Retina (tissue), 1 donor: Measurements from ENCODE around the gene PHACTR2.
A peak's percentile ranks its signal among the peaks of the same experiment; 100 is the strongest.
"Not testable (repeated sequence)": the region's sequence is repeated elsewhere in the genome, so short reads cannot be mapped to it uniquely, and the experiment has no call there.

Source experiments
- DNase-seq: peaks from one replicate; pipeline ENCODE4 v3.0.0-alpha.2; 2016

Gene PHACTR2

DNA sequence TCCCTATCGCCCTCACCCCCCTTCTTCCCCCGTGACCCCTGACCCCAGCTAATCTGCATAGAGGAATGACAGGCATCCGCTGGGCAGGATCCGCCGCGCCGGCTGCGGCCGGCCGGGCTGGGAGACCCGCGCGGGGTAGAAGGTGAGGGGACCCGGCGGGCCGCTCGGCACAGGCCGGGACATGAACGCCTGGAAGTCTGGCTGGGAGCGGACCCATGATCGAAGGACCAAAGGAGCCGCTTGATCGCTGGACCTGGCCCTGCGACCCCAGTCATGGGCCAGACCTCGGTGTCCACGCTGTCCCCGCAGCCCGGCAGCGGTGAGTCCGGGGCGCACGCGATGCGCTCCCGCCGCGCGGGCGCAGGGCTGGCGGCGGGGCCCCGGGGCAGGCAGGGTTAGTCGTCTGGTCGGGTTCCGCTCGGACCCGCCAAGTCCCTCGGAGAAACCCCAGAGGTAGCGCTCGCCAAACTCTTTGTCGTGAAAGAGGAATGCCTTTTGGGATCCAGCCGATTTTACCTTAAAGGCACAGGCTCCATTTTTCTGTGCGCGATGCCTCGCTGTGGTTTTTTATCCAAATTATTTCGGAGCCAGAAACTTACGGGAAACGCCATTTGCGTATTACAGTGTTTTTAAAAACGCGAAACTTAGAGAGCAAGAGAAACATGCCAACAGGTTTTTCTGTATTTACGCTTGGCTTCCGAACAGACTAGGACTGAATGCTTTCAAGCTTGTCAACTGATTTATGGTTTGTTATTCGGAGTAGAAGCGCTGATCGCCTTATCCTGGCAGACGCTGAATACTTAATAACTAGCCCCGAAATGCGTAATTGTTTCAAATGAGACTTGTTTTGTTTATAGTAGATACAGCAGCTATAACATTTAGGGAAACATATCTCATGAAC is at the start of gene PHACTR2:
Gene PHACTR2 (plus strand): TSS at position 75 of the 901 bp plus-strand sequence. CDS start 199 bp downstream, at position 274.
- peak; percentile 91 for DNase-seq

DNA sequence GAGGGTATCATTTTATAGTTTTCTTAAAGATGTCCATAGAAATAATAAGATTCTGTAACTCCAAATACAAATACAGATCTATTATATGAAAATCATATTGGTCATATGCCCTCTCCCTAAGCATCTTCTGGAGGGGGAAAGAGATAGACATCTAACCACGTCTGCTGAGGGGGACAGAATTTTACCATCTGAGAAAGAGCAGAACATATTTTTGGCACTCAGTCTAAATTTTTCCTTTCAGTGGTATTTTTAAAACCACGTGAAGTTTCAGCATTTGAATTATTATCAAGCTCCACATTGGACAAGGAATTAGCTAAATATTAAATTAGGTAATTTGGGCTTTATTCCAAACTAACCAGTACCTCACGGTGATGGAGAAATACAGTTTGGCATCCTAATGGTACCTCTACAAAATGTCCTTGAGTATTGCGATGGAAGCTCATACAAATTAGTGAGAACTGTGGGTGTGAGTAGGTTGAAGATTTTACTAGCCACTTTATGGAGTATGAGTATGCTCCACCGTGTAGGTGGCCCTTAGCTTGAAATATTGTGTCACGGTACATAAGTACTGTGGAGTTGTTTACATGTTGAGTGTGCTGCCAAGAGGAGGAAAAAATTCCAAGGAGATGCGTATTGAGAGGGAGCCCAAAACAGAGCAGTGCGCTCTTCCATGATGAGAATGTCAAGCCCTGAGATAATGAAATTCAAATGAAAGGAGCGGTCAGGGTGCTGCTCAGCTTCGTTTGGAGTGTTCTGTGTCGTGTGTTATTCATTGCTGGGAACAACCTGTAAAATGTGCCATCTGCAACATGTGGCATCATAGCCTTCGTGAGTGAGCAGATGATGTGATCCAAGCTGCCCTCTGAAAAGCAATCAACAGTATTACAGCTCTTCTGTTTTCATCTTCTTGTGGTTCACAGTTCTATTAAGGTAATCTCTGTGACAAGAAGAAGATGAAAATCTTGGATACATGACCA is 48.4 kb upstream of the PHACTR2 start:
- no peak for DNase-seq

DNA sequence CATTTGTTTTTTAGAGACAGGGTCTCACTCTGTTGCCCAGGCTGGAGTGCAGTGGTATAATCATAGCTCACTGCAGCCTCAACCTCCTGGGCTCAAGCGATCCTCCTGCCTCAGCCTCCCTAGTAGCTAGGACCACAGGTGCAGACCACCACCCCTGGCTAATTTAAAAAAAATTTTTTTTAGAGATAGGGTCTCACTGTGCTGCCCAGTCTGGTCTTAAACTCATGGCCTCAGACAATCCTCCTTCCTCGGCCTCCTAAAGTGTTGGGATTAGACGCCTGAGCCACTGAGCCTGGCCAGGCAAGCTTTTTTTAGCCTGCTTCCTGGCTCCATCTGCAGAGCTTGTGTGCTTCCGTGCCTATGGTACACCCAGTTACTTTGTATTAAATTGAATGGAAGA is 46.6 kb upstream of the PHACTR2 start:
- not testable (repeated sequence) for DNase-seq

GRCh38 chr6:143632894-143633293 is 44.9 kb upstream of the PHACTR2 start:
- DNase-seq: no peak

GRCh38 chr6:143634486-143634885 is 43.3 kb upstream of the PHACTR2 start:
- no peak for DNase-seq

DNA sequence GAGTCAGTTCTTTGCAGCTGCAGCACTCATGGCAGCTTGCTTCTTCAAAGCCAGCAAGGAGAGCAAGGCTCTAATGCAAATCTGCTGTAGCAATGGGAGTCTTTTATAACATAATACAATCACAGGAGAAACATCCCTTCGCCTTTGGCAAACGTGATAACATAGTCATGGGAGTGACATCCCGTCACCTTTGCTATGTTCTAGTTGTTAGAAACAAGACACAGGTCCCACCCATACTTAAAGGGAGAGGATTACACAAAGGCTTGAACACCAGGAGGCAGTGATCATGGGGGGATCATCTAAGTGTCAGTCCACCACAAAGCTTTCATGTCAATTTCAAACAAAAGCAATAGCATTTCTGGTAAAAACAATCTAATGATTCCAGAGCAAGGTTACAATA is 40.1 kb upstream of the PHACTR2 start:
- DNase-seq: no peak

GRCh38 chr6:143642403-143642802 is 35.4 kb upstream of the PHACTR2 start:
- DNase-seq: no peak

DNA sequence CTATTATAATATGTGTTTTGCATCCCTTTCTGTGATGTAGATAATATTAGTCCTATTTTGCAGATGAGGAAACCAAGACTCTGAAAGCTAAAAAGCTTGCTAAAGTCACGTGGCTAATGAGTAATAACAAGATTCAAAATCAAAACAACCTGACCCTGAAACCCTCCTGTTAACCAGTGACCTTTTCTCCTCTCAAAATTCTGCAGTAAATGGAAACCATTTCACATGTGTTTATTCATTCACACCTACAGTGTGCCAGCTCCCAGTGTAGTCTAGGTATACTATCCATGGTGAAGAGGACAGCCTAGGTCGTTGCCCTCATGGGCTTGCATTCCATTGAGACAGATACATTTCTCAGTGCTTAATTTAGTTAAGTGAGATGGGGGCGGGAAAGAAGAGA is 30.6 kb upstream of the PHACTR2 start:
- DNase-seq: no peak

- no peak for DNase-seq
Measured at GRCh38 chr6:143647732-143648131, 30.0 kb upstream of the PHACTR2 start.

DNA sequence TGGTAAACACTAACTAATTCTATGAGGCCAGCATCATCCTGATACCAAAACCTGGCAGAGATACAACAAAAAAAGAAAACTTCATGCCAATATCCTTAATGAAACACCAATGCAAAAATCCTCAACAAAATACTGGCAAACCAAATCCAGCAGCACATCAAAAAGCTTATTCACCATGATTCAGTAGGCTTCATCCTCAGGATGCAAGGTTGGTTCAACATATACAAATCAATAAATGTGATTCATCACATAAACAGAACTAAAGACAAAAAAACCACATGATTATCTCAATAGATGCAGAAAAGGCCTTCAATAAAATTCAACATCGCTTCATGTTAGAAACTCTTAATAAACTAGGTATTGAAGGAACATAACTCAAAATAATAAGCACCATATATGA is 28.4 kb upstream of the PHACTR2 start:
- not testable (repeated sequence) for DNase-seq

GRCh38 chr6:143651328-143651727 is 26.4 kb upstream of the PHACTR2 start:
- DNase-seq: not testable (repeated sequence)

DNA sequence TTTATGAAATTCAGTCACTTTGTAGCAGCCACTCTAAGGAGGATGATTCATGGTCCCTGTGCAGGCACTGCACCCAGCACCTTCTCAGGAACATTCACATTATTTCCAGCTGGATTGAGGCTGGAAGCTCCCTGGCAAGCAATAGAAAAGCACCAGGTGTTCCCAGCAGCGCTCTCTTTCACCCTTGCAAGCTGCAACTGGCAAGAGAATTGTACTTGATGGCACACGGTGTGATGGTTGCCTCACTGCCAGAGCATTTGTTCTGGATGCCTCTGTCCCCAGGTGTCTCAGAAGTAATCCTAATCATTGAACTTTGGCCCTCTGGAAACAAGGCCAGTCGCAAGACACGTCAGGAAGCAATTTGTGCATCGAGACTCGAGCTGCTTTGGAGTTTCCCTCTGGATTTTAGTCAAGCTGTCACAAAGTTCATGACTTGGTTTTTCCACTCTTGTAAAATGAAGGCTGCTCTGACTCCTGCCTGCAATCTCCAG is 24.9 kb upstream of the PHACTR2 start:
- no peak for DNase-seq

DNA sequence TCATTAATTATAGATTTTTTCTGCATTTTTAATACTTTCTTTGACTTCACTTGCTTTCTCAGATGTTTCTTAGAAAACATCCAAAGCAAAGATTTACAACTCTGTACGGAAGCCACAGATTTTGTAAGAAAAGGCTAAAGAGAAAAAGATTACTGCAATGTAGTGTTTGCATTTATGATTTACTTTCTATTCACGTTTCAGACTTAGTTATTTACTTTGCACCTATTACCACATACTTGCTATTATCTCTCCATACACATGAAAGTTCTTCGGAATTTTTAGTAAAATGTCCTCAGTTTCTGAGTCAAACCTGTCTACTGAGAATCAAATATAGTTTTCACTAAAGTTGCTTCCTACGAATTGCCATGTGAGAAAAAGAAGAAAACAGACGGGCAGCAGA is 22.2 kb upstream of the PHACTR2 start:
- no peak for DNase-seq

DNA sequence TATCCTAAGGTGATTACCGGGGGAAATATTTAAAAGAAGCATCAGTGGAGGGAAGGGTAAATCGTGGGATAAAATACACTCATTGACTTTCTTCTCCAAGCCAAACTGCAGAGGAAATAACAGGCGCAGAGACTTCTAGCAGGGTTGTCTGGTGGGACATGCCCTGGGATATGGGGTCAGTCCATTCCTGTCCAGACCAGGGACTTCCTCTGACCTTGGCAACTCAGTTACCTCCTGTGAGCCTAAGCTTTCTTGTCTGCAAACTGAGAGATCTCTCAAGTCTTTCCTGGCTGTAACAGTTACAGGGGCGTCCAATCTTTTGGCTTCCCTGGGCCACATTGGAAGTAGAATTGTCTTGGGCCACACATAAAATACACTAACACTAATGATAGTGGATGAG is 21.7 kb upstream of the PHACTR2 start:
- no peak for DNase-seq

- DNase-seq: no peak
Measured at GRCh38 chr6:143657809-143658208, 20.0 kb upstream of the PHACTR2 start.

DNA sequence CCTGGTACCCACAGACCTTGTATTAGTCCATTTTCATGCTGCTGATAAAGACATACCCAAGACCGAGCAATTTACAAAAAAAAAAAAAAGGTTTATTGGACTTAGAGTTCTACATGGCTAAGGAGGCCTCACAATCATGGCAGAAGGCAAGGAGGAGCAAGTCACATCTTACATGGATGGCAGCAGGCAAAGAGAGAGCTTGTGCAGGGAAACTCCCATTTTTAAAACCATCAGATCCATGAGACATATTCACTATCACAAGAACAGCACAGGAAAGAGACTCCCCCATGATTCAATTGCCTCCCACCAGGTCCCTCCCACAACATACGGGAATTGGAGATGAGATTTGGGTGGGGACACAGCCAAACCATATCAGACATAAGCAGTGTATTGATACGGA is 17.6 kb upstream of the PHACTR2 start:
- DNase-seq: not testable (repeated sequence)

DNA sequence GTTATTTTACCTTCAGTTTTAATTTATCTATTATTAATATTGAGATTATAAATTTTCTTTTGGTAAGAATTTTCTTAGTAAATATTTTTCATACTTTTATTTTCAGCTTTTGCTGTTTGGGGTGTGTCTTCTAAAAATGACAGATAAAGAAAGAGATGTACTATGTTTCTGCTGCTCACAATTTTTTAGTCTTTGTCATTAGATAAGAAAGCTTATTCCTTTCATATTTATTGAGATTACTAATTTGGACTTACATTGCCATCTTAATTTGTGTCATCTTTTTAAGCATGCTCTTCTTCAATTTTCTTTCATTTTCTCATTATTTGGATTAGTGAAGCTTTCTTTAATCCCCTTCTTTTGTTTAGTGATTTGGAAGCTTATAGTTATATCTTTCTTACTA is 13.6 kb upstream of the PHACTR2 start:
- no peak for DNase-seq

DNA sequence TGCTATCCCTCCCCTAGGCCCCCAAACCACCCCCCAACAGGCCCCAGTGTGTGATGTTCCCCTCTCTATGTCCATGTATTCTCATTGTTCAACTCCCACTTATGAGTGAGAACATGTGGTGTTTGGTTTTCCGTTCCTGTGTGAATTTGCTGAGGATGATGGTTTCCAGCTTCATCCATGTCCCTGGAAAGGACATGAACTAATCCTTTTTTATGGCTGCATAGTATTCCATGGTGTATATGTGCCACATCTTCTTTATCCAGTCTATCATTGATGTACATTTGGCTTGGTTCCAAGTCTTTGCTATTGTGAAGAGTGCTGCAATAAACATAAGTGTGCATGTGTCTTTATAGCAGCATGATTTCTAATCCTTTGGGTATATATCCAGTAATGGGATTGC is 11.8 kb upstream of the PHACTR2 start:
- DNase-seq: not testable (repeated sequence)

DNA sequence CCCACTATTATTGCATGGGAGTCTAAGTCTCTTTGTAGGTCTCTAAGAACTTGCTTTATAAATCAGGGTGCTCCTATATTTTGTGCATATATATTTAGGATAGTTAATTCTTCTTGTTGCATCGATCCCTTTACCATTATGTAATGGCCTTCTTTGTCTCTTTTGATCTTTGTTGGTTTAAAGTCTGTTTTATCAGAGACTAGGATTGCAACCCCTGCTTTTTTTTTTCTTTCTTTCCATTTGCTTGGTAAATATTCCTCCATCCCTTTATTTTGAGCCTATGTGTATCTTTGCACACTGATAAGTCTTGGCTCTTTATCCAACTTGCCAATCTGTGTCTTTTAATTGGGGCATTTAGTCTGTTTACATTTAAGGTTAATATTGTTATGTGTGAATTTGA is 8.3 kb upstream of the PHACTR2 start:
- not testable (repeated sequence) for DNase-seq

GRCh38 chr6:143673669-143674068 is 4.1 kb upstream of the PHACTR2 start:
- DNase-seq: no peak

DNA sequence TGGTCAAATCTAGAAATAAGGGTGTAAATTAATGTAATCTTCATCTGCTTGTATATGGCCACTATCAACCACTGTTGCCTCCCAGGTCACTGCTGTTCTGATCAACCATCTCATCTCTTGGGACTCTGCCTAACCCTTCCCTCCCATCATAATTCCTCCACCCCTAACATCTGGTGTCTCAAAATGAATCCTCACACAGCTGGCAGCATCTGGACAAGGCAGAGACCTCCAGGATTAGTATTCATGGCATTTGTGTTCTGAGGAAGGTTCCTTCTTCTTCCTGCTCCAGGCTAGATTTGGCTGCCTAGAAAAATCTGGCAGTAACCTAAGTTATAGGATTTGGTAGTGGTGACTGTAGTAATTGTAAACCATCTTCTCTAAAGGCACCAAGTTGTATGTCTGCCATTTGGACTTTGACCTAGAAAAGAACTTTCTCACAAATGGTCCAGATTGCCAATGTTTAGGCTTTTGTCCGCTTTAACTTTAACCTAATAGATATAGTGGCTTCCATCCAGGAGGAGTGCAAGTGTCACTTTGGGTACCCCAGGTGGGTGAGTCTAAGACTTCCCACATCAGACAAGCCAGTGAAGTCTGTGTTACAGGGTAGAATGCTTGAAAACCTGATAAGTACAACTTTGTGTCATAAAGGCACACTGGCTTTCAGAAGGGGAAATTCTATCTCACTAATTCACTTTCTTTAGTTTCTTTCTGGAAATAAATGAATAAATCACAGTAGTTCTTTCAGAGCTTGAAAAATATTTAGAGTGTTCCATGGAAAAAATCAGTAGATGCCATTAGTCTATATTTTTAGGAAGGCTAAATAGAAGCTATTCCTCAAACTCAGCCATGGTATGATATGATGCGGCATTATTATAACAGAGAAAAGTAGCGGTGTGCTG is 3.0 kb upstream of the PHACTR2 start:
- DNase-seq: no peak

DNA sequence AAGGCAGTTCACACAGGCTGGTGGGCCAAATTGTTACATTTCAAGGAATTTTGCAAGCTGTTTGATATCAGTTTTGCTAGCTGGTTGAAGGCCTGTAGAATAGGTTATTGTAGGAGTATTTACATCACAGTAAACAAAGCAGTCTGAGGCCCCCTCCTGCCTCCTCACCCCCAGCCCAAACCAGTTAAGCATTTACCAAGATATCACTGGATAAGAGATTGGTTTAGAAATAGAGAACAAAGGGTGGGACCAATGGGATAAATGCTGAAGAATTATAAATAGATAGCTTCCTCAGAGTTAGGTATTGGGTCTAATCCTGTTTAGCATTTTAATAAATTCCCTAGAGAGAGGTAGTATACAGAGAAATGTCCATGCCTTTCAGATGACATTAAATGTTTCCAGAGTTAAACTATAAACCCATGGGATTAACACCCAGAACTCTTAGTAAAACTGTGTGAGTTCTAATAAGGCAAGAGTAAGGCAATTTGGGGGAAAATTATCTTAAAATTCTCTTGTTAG is 2.3 kb upstream of the PHACTR2 start:
- DNase-seq: no peak
